Activated CD8-positive, alpha-beta memory T cell treated with anti-CD3 and anti-CD28 coated beads for 48 hours (primary cell): Measurements from ENCODE around the gene RIBC2.
"Not testable (repeated sequence)": the region's sequence is repeated elsewhere in the genome, so short reads cannot be mapped to it uniquely, and the experiment has no call there.

Experiments
- DNase-seq, 3 experiments: peaks; one replicate each; pipeline ENCODE4 v3.0.0-alpha.2; 2020; ENCODE audit warnings: low read depth in 2 of 3, low spot score in 2 of 3

Gene RIBC2

GRCh38 chr22:45413368-45414211, at the start of gene RIBC2, which contains the start of gene SMC1B:
RIBC2 (plus strand) TSS chr22:45413693; CDS start chr22:45413887, 194 bp downstream.
SMC1B (minus strand) TSS chr22:45413599; CDS start chr22:45413567, 32 bp downstream.
- DNase-seq, result peak; percentile 58 to 80 (median 60)

DNA sequence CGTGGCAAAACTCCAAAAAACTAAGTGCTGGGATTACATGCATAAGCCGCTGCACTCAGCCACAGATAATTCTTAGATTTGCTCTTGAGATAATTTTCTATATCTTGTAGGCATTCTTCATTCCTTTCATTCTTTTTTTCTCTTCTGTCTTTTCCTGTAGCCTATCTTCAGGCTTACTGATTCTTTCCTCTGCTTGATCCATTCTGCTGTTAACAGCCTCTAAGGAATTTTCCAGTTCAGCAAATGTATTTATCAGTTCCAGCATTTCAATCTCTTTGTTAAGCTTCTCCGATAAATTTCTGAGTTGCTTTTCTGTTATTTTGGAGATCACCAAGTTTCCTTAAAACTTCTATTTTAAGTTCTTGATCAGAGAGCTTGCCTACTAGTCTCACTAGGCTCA, 46.8 kb upstream of the RIBC2 start:
- DNase-seq, result no peak

GRCh38 chr22:45373592-45373991, 39.9 kb upstream of the RIBC2 start:
- DNase-seq, result not testable (repeated sequence)

DNA sequence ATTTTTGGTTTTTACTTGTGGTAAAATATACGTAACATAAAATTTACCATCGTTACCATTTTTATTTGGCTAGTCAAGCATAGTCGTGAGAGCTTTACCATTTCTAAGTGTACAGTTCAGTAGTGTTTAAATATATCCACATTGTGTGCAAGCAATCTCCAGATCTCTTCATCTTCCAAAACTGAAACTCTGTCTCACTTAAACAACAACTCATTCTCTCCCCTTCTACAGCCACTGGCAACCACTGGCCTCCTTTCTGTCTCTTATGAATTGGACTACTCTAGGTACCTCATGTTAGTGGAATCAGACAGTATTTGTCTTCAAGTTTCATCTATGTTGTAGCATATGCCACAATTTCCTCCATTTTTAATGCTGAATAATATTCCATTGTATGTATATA, 37.5 kb upstream of the RIBC2 start:
- DNase-seq, result no peak

GRCh38 chr22:45376703-45377102, 36.8 kb upstream of the RIBC2 start:
- no peak for DNase-seq

DNA sequence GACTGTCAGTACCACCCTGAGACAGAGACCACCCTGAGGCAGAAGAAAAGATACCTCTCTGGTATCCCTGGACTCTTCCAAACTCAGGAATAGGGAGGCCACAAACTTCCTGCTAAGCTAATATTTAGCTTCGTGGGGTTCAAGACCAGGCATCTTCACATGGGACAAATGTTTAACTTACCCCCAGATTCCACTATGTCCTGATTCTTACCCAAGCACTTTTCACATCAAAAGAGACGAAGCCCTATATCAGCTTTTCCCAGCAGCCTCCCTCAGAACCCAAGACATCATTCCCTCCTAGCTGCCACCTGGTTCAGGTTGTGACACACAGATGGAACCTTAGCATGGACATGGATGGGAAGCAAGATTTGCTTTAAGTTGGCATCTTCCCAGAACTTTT, 32.1 kb upstream of the RIBC2 start:
- DNase-seq, result no peak

- no peak for DNase-seq
These were observed 23.9 kb upstream of the RIBC2 start for GRCh38 chr22:45389546-45389945.

GRCh38 chr22:45397806-45398205, 15.7 kb upstream of the RIBC2 start:
- DNase-seq, result no peak

DNA sequence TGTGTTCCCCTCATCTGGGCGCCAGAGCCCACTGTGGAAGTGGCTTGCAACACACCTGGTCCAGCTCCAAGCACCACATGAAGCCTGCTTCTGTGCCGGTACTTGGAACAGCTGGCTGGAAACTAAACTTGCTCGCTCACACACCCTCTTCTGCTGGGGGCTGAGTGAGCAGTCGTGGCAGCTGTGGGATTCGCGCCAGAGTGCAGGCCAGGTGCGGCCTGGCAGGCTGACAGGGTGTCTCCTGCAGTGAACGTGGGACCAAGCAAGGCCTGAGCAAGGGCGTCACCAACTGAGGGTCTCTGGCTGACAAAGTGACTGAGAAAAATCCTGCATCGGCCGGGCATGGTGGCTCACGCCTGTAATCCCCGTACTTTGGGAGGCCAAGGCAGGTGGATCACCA, 15.3 kb upstream of the RIBC2 start:
- no peak for DNase-seq

- no peak for DNase-seq
These were observed 13.6 kb upstream of the RIBC2 start for GRCh38 chr22:45399712-45400445.

DNA sequence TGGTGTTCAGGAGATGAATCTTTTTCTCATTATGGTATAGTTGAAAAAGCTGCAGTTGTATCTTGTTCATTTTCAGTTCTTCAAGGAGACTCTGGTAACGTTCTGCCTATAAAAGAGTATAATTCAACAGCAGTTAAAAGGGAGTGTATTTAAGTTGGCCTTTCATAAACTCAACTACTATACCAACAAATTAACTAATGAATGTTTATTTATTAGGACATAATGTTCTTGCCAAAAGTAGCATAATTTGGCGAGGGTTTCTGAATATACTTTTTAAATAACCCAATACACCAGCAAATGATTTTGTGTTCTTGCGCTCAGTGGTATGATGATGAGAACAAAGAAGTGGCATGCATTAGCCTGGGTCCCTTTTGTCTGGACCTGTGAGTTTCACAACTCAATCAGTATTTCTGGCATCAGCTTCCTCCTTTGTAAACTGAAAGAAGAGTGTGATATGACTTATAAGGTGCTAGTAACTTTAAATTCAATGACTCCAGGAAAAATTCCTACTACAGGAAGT, 11.0 kb upstream of the RIBC2 start:
- DNase-seq, result no peak

GRCh38 chr22:45407793-45408192, 5.7 kb upstream of the RIBC2 start:
- no peak for DNase-seq

DNA sequence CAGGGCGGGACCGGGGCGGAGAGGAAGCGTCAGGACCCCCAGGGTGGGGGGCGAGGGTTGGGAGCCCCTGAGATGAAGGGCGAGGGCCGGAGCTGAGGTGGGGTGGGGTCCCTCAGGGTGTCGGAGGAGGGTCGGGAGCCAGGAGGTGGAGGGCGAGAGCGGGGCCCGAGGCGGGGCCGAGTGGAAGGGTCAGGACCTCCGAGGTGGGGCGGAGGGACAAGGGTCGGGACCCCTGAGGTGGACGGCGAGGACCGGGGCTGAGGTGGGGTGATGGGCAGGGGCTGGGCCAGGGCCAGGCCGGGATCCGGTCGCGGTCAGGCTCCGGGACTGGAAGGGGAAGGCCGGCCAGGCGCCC, 503 bp upstream of the RIBC2 start:
- DNase-seq, result no peak

- no peak for DNase-seq
These were observed 4.7 kb downstream of the RIBC2 start for GRCh38 chr22:45418056-45418769.

GRCh38 chr22:45418770-45419138, 5.3 kb downstream of the RIBC2 start:
- no peak for DNase-seq

DNA sequence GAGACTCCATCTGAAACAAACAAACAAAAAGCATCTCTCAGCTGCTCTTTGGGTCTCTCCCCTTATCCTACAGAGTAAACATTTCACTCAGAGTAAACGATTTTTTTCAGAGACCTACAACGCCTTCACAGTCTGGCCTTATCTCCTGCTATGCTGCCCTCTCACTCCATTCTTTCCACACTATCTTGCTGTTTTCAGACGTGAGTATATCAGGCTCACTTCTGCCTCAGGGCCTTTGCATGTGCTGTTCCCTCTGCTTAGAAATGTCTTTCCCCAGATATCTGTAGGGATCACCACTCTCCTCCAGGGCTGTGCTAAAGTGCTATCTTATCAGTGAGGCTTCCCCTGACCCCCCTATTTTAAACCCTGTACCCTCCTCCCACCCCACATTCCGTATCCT, 6.5 kb downstream of the RIBC2 start:
- no peak for DNase-seq

GRCh38 chr22:45420539-45420938, 7.0 kb downstream of the RIBC2 start:
- no peak for DNase-seq

DNA sequence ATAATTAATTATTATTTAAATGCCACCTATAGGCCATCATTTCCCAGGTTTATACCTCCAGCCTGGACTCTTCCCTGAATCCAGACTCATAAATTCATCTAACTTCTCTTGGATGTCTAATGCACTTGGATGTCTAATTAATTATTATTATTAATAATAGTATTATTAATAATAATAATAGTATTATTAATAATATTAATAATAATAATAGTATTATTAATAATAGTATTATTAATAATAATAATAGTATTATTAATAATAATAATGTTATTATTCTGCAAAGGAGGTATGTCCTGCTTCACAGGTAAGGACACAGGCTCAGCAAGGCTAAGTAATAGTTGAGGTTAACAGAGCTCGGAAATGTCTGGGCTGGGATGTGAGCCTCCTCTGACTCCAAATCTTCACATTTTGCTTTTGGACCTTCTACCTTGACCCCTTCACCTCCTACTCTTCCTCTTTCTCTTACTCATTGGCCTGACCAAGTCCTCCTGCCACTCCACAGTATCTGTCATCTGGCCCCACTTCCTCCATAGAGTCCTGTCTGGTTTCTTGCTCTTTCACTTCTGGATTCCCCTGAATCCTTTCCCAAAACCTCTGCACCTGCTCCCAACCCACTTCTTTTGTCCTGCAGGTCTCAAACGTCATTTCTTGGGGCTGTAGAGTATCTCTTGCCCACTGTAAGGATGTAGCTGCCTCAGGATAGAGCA, 8.0 kb downstream of the RIBC2 start:
- no peak for DNase-seq

- no peak for DNase-seq
These were observed 8.9 kb downstream of the RIBC2 start for GRCh38 chr22:45422237-45422983.

DNA sequence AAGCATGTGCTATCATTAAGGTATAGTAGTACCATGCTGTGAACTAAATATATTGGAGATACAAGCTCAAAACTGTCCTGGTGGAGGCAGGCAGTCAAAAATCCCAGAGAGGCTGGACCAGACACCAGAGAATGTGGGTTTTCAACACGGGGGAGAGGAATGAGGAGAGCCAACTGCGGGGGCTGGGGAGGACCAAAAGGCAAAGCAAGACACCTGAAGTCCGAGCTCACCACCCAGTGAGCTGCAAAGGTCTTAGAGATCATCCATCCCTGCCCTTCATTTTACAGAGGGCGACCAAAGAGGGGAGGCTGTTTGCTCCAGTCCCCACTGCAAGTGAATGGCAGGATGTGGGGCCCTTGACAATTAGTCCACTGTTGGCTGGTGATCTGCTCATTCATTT, 10.0 kb downstream of the RIBC2 start:
- DNase-seq, result no peak
